GM18868 (cell line): ENCODE measurements around the gene NOL9.
"Not testable (repeated sequence)": the region's sequence is repeated elsewhere in the genome, so short reads cannot be mapped to it uniquely, and the experiment has no call there.

Experiments used
- ATAC-seq: cut with Tn5 transposase; IDR thresholded peaks from one replicate; pipeline ENCODE4 v1.9.1; 2021; ENCODE audit warnings: mild to moderate bottlenecking, moderate library complexity; ENCODE audit not compliant: unreplicated experiment

Gene NOL9

DNA sequence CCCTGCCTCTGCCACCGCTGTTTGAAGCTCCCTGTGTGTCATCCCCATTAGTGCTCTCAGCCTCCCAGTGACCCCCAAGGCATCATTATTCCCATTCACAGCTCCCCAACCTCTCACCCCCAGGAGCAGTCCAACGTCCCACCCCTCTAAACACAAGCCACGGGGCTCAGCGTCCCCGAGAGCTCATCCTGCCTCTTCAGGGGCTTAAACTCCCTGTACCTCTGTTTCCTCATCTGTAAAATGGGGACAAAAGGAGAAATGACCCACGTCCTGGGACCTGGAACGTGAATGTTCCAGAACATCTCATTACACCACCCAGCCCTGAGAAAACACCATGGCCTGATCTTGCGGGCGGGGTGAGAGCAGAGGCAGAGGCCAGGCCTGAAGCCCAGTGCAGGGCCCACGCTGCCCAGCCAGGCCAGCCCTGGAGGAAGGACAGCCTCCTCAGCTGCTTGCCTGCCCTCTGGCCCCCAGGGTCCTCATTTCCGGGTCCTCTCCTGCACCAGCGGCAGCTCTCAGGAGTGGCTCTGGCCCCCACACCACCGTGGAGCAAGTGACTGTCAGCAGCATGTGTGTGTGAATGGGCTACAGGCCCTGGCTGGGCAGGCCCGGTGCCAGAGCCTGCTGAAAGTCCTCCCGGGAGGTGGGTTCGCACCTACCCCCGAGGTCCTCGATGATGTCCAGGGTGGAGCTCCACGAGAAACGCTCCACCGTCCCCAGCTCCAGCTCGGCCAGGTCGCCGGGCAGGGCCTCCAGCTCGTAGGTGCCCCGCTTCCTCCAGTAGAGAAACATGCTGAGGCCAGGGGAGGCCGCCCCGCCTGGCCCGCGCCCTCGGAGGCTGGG, 48.7 kb downstream of the NOL9 start:
- no peak for ATAC-seq

DNA sequence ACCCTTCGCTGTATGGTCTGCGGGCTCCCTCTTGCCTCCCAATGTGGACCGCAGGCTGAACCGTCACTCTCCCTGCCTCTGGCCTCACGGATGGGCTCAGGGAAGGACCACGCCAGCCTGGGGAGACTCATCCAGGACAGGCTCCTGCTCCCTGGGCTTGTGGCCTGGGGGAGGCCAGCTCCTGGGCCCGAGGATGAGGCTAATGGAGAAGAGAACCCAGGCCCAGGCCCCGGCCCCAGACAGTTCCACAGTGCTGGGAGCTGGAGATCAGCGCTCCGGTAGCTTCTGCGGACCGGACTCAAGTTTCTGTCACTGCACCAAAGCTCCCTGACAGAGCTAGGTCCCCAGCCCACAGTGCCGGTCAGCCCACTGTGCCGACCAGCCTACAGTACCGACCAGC, 49.4 kb downstream of the NOL9 start:
- ATAC-seq = no peak

DNA sequence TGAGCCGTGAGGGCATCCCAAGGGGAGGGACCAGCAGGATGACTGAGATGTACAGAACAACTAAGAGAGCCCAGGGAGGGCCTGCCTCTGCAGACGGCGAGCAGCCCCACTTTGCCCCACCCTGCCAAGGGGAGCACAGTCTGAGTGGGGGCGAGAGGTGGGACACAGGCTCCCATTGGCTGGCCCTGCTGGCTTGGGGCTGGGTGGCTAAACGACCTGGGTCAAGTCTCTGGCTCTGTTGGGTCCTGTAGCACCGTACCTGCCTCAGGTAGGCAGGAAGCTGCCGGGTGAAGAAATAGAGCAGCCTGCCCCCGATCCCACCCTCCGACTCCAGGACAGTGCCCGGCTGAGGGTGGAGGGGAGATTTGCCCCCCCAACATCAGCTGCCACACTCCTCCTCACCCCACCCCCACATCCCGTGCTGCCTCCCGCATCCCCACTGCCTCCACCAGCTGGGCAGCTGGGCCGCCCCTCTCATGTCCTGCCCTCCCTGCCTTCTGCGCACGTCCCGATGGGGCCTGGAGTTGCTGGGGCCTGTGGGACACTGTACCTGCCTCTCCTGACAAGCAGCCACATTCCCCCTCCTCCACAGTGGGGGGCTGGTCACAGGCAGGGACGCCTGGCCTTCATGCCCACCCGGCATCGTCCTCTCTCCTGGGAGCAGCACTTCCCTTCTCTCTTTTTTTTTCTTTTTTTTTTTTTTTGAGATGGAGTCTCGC, 50.3 kb downstream of the NOL9 start:
- ATAC-seq = no peak

DNA sequence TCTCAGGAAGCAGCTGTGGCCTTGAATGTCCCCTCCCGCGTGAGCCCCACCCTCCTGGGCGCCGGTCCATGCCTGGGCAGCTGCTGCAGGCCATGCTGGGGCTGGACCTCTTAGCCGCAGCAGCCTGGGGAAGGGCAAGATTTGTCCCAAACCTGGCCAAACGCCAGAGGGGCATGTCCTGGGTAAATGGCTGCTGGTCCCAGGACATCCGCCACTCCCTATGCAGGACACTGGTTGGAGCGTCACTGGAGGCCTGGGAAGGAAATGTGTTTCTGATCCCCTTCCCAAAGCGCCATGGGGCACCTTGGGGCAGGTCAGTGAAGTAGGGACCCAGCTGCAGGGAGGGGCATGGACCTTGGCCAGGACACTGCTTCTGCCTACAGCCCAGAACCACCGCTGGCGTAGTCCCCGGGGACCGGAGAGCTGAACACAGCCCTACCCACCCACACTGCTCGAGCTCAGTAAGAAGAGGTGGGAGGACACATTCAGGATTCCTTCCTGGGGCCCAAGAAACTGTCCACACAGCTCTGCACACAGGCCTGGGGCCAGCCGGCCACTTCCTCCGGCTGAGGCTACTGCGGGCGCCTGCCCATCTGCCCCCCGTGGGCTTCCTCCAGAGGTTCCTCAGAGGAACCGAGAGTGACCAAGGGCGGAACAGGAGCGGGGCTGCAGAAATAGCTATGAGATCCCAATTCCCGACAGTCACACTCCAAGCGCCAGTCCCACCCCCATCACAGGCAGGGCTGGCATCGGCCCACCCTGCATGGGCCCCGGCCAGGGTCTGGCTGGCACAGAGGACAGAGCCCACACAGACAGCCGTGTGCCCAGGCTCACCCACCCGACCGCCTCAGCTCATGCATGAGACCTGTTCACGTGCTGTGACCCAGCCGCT, 52.1 kb downstream of the NOL9 start:
- no peak for ATAC-seq

DNA sequence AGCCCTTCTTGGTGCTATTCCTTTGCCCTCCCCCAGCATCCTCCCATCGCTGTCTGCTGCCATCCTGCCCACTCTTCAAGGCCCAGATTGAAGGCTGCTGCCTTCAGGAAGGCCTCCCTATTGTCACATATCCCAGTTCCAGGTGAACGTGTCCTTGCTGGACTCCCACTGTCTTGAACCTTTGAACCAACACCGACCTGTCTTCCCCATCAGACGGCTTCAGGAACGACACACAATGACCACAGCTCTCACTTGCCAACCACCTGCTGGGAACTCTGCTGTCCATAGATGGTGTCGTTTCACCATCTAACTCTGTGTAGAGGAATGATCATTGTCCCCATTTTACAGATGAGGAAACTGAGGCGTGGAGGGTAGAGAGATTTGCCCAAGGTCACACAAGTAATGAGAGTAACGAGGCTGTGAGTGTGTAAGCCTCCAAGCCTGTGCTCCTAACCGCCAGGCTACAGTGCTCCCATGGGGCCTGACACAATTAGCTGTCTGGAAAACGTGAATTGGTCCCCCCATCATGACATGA, 53.0 kb downstream of the NOL9 start:
- ATAC-seq = no peak

DNA sequence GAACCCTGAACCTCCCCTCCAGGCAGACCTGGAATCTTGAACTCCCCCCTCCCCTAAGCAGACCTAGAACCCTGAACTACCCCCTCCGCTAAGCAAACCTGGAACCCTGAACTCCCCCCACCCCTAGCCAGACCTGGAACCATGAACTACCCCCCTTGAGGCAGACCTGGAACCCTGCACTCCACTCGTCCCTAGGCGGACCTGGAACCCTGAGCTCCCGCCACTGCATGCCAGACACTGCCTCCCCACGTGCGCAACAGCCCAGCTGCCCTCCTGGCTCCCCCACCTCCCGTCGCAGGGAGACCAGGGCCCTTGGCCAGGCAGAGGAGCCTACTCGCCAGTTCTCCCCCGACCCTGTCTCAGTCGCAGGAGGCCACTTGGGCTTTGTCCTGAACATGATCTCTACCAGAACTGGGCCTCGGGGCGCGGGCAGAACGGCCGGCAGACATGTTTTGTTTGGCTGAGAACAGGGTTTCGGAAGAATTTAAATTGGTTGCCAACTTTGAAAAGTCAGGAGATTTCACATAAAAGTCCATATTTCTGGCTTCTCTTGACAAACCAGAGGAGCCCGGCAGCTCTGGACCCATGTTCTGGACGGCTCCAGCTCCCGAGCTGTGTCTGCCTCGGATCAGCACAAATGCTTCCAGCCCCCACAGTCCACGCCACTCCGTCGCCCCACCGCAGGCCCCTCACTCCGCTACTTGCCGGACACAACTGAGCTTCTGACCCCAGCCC, 53.6 kb downstream of the NOL9 start:
- no peak for ATAC-seq

DNA sequence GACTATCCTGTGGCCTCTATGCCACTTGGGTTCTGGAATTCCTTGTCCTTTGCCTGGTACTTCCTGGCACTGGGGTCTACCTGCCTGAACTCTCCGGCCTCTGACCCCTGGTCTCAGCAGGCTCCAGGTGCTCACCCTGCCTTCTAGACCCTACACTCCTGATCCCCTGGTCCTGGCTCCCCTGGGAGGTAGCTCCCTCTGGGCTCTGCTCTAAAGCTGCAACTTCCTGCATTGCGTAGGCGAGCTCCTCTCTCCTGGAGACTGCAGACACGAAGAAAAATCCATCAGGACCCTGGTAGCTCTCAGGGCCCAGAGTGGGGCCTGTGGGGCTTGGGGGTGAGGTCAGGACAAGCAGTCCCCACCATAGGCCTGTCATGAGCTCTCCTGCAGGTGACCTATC, 55.0 kb downstream of the NOL9 start:
- no peak for ATAC-seq

DNA sequence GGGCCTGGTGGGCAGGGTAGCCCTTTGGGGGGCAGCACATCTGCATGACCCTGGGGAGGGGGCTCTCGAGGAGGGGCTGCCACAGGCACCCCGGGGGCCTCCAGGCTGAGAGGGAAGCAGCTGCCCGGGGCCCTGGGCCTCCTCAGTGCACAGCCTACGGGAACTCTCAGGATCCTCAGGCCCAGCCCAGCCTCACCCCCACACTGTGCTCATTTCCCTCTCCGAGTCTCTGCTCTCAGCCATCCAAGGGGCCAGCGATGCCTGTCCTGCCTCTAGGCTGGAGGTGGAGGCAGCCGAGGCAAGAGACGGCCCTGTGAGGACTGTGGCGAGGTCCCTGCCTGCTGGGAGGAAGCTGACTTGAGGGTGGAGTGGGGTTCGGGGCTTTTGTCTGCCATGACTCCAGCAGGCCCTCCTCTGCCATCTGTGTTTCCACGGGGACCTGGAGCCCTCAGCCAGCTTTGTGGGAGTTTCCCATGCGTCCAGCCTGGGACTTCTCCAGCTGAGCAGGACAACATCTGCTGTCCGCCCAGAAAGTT, 55.7 kb downstream of the NOL9 start:
- no peak for ATAC-seq

DNA sequence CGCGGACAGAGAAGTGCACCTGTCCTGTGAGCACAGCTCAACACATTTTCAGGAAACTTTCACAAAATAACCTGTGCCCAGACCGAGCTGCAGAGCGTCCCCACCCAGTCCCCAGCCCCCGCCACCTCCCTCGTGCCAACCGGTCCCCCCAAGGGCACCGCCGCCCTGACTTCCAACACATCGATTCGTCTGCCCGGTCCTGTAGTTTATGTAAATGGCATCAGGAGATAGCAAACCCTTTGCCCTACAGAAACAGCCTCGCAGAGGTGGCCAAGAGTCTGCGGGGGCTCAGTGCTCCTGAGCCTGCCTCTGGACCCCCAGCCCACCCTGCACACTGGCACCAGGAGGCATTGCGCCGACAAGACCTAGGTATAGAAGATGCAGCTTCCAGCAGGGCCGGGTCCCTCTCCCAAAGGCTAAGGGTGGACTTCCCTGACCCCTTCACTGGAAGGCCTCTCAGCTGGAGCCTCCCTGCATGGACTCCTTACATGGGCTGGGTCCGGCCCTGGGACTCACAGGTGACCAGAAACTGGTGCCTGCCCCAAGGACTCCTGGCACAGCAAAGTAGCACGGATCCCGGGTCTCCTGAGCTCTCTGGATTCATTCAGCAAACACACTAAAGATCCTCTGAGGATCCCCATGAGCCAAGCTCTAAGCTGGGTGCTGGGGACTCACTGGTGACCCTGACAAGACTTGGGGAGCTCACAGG, 56.3 kb downstream of the NOL9 start:
- no peak for ATAC-seq

DNA sequence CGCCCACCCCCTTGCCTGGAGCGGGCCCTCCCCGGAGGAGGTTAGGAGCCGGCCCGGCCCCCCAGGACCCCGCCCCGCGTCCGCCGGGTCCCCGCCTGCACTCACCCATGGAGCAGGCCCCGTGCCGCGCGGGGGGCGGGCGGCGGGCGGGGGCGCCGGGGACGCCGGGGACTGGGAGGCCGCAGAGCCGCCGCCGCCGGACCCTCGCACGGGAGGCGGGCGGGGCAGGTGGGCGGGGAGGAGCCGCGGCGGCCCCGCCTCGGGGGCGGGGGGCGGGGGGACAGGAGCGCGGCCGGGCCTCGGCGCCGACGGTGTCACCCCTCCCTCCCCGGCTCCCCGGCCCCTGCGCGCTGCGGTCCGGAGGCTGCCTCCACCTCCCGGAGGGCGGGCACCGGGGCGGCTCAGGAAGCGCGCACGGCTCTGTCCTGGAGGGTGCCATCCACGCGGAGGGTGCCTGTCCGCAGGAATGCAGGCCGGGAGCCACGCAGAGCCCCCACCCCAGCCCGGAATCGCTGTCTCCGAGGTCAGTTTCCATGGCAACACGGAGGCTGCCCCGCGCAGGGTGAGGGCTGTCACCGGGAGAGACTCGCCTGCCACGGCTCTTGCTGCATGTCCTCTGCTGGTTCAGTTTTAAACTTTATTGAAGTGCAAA, 57.0 kb downstream of the NOL9 start:
- ATAC-seq = no peak

DNA sequence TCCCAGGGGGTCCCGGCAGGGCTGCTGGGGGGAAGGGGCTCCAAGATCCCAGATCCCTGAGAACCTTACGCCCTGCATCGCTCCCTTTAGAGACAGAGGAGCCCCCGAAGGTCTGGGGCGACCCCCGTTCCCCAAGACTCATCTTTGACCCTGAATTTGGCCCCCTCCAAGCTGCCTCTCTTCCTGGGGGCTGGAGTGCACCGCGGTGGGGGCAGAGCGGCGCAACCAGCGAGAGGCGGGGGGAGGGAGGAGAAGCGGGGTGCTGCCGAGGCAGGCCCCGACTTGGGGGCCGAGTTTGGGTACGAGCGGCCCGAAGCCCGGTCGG, 57.5 kb downstream of the NOL9 start:
- no peak for ATAC-seq

DNA sequence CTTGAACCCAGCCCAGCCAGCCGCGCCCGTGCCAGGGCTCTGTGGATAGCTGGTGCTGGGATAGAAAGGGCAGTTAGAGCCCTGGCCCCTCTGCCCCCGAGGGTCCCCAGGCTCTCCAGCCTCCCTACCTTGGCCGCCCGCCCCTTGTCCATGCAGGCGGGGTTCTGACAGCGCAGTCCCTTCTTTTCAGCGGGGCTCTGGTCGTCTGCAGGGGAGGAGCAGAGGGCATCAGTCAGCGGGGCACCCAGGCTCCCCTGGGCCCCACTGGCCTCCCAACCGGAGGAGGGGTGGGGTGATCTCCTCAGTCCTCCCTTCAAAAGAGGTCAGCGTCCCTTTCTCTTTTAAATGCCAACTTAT, 58.0 kb downstream of the NOL9 start:
- ATAC-seq = no peak

DNA sequence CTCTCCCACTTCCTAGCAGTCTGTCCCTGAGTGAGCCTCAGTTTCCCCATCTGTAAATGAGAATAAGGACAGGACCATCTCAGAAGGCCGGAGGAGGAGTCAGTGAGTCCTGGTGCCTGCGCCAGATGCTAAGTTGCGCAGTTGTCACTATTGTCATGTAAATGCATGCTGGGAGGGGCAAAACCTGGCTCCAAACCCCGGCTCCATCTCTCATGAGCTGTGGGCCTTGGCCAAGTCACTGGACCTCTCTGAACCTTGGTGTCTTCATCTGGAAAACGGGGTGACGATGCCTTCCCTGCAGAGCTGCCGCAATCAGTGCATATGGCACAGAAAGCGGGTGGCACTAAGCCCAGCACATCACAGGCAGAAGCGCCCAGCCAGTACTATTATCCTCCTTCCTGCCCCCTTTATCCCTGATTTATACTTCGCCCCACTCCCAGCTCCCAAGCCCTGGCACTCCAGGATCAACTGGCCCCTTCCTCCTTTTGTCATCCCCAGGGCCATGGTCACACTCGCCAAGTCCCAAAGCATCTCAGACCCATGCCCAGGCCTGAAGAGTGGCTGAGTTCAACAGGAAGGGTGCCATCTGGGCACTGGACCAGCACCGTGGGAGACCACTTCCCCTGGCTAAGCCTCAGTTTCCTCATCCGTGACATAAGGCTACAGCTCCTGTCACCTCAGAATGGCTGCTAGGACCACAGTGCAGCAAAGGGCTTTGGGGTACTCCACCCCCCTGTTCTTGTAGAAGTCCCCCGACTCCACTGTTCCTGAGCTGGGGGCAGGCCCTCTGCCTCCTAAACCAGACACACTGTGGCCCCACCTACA, 58.6 kb downstream of the NOL9 start:
- ATAC-seq = no peak

DNA sequence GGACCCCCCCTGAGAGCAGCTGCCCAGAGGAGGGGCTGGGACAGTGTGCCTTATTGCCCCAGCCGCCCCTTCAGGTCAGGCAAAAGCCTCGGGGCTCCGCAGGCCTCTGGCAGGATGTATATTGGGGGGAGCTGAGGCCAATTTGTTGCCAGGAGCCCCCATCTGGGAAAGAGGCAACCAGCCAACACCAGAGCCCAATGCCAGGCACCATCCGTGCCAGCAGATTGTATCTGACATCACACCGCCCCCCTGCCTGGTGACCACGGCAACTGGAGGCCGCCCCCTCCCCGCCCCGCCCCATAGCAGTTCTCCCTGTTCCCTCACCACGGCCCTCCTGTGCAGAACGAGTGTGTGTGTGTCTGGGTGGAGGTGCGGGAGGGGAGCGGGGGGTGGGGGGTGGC, 59.3 kb downstream of the NOL9 start:
- ATAC-seq = no peak

DNA sequence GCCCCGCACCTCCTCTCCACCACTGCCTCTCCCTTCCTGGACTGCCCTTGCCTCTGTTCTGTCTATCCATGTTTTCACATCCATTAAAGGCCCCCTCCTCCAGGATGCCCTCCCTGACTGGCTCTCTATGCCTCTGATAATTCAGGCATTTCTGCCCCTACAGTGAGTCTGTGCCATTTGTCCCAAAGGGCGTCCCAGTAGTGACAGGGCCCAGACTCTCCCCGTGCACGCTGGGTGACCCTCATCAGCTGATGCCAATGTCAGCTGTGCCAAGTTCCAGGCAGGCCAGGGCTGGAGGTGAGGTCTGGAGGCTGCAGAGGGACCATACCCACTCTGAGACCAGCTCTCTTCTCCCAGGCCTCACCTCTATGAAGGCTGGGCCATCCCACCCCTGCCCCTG, 59.7 kb downstream of the NOL9 start:
- no peak for ATAC-seq

DNA sequence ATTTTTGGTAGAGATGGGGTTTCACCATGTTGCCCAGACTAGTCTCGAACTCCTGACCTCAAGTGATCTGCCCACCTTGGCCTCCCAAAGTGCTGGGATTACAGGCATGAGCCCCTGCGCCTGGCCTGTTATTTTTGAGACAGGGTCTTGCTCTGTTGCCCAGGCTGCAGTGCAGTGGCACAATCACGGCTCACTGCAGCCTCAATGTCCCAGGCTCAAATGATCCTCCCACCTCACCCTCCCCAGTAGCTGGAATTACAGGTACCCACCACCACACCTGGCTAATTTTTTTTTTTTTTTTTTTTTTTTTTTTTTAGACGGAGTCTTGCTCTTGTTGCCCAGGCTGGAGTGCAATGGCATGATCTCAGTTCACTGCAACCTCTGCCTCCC, 60.5 kb downstream of the NOL9 start:
- not testable (repeated sequence) for ATAC-seq

DNA sequence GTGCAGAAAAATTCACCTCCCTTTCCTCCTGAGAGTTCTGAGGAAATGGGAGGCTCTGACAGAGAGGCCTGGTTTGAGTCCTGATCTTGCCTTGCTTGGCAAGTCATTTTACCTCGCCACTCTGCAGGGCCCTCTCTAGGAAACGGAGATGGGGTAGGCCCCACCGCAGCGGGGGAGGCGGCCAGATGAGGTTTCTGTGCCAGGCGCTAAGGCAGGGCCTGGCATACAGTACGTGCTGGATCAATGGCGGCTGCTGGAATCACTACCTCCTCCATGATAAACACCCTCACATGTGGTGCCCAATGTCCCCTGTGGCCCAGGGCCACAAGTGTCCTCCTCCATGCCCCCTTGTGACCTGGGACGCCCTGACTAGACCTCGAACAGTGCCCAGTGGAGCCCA, 62.3 kb downstream of the NOL9 start:
- ATAC-seq = no peak

DNA sequence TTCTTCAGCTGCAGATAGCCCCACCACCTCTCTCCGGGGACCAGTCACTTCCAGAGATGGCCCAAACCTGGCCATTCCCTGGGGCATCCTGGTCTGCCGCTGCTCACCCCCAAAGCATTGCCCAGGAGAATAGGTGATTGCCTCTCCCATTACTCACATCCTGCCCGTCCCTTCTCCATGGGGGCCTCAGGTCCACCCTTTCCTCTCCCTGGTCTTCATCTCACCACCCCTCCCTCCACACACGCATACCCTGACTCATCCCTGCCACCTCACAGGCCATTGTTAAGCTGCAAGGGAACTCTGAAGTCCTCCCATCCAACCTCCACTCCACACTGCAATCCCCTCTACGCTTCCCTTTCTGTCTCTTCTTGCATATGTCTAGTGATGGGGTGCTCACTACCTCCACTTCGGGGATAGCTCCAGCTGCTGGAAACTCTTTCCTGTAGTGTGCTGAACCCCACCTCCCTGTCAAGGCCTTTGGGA, 62.8 kb downstream of the NOL9 start, which contains the start of gene PLEKHG5:
TSS of gene PLEKHG5 (minus strand) at position 188 of the 483 bp plus-strand sequence. CDS start 14,096 bp downstream, outside the sequence.
- ATAC-seq = no peak
